HepG2 (cell line): ENCODE data around the gene MUC4. TPM values are rescaled to one million over a fixed set of nuclear protein-coding genes. Genes with fewer than 3 reads are reported as not detected.

Source experiments
- ATAC-seq: fragments of 200-7000 bp; cut with Tn5 transposase; 3 replicates; pipeline ENCODE4 v1.9.1; 2020; ENCODE audit warnings: mild to moderate bottlenecking, moderate library complexity
- BruUV-seq: library from RNA; stranded (reverse); fragments of 400-500 nt; replicated peaks from 2 replicates; lab custom pipeline; 2021; lab: Mats Ljungman, UMichigan
- CTCF ChIA-PET: fragments of 300-600 bp; formaldehyde crosslinking; extraction: SDS; loops from one replicate; lab custom pipeline; 2021; ENCODE audit warnings: low total read pairs, inconsistent platforms, low intra/inter-chr PET ratio; lab: Yijun Ruan, JAX
- POLR2A ChIA-PET: fragments of 350-600 bp; sonication (Branson Sonifier 250); formaldehyde crosslinking; loops from one replicate; lab custom pipeline; 2020; ENCODE audit warnings: antibody characterized with exemption, inconsistent platforms; lab: Yijun Ruan, JAX
- DNase-seq: peaks from one replicate; pipeline ENCODE4 v3.0.0-alpha.2; 2015; ENCODE audit warnings: low spot score
- FAIRE-seq: peaks from 3 replicates; lab custom pipeline; 2011; peaks lifted over from hg19 to GRCh38; lab: Jason Lieb, UNC
- H2AFZ ChIP-seq: one replicate; pipeline ENCODE4 v1.6.1; 2011; ENCODE audit warnings: low read length, inconsistent platforms
- H3K27ac ChIP-seq: fragments of 300-600 bp; 3 replicates; pipeline ENCODE4 v1.8.0; 2011; ENCODE audit warnings: mixed run types, mild to moderate bottlenecking, mixed read lengths, low read length, inconsistent platforms; ENCODE audit not compliant: insufficient read depth; ENCODE audit errors: extremely low read length
- H3K27me3 ChIP-seq, 2 experiments: fragments of 200-600 bp in 1 of 2; 2 replicates in 1 of 2; 3 replicates in 1 of 2; pipeline versions ENCODE4 v1.6.0 to v1.8.0; 2011; ENCODE audit warnings: low read length in 2 of 2, mild to moderate bottlenecking in 2 of 2, moderate library complexity in 2 of 2, inconsistent platforms in 1 of 2; ENCODE audit not compliant: insufficient read depth in 2 of 2, control insufficient read depth in 1 of 2
- H3K36me3 ChIP-seq, 2 experiments: fragments of 200-600 bp in 1 of 2; replicated peaks in 1 of 2; 2 replicates in 1 of 2; 3 replicates in 1 of 2; pipeline versions ENCODE4 v1.5.1 to v1.8.0; 2011; ENCODE audit warnings: low read length in 2 of 2, inconsistent platforms in 1 of 2; ENCODE audit not compliant: insufficient read depth in 2 of 2, control insufficient read depth in 1 of 2
- H3K4me1 ChIP-seq: 2 replicates; pipeline ENCODE4 v1.5.1; 2012; ENCODE audit warnings: low read length, inconsistent platforms; ENCODE audit not compliant: insufficient read depth
- H3K4me2 ChIP-seq: 2 replicates; pipeline ENCODE4 v1.6.0; 2011; ENCODE audit warnings: low read depth, low read length, inconsistent platforms
- H3K4me3 ChIP-seq, 3 experiments: fragments of 200-600 bp in 1 of 3; sonication (generic), shearing (Covaris generic) in 1 of 3; replicated peaks in 1 of 3; 2 replicates each; pipeline ENCODE4 v1.5.1; 2011 to 2016; ENCODE audit warnings: low read length in 3 of 3, inconsistent platforms in 2 of 3, low read depth in 2 of 3, mild to moderate bottlenecking in 2 of 3, control low read depth in 1 of 3, mixed read lengths in 1 of 3; ENCODE audit not compliant: insufficient read depth in 1 of 3
- H3K79me2 ChIP-seq: one replicate; pipeline ENCODE4 v1.6.1; 2011; ENCODE audit warnings: low read length, inconsistent platforms; ENCODE audit not compliant: insufficient read depth
- H3K9ac ChIP-seq: 2 replicates; pipeline ENCODE4 v1.6.0; 2011; ENCODE audit warnings: mild to moderate bottlenecking, low read depth, low read length, inconsistent platforms; ENCODE audit not compliant: insufficient read depth
- H3K9me3 ChIP-seq: 2 replicates; pipeline ENCODE4 v1.5.1; 2012; ENCODE audit warnings: mild to moderate bottlenecking, low read length
- H4K20me1 ChIP-seq: 2 replicates; pipeline ENCODE4 v1.6.0; 2011; ENCODE audit warnings: inconsistent platforms, mild to moderate bottlenecking, low read length, moderate library complexity; ENCODE audit not compliant: insufficient read depth
- ARID2 ChIP-seq: sonication (generic); formaldehyde crosslinking; IDR thresholded peaks from 2 replicates; pipeline ENCODE4 v1.8.1; 2022; ENCODE audit warnings: mild to moderate bottlenecking, missing genetic modification reagents, borderline replicate concordance
- FOXM1 ChIP-seq: sonication (generic); formaldehyde crosslinking; IDR thresholded peaks from 2 replicates; pipeline ENCODE4 v1.5.0; 2020; ENCODE audit warnings: missing genetic modification reagents
- KAT7 ChIP-seq: IDR thresholded peaks from 2 replicates; pipeline ENCODE4 v1.6.1; 2018; ENCODE audit warnings: borderline replicate concordance, missing compliant biosample characterization
- KLF15 ChIP-seq: sonication (generic); formaldehyde crosslinking; IDR thresholded peaks from 2 replicates; pipeline ENCODE4 v1.8.1; 2023; ENCODE audit warnings: borderline replicate concordance, mild to moderate bottlenecking, inconsistent platforms, missing genetic modification reagents, mixed read lengths
- NFKB2 ChIP-seq: sonication (generic); formaldehyde crosslinking; IDR thresholded peaks from 2 replicates; pipeline ENCODE4 v1.4.0; 2020; ENCODE audit warnings: missing genetic modification reagents, borderline replicate concordance
- PCBP1 ChIP-seq: fragments of 200-400 bp; formaldehyde crosslinking; IDR thresholded peaks from 2 replicates; pipeline ENCODE4 v1.6.1; 2017; ENCODE audit warnings: mild to moderate bottlenecking, low read depth, low read length, borderline replicate concordance
- POLR2A ChIP-seq, 2 experiments: IDR thresholded peaks; 2 replicates each; pipeline ENCODE4 v1.6.1; 2011; ENCODE audit warnings: low read depth in 2 of 2, low read length in 2 of 2, mild to moderate bottlenecking in 1 of 2, moderate library complexity in 1 of 2; ENCODE audit not compliant: insufficient read depth in 1 of 2
- ZBTB42 ChIP-seq: sonication (generic); formaldehyde crosslinking; IDR thresholded peaks from 2 replicates; pipeline ENCODE4 v1.5.0; 2020; ENCODE audit warnings: mild to moderate bottlenecking, missing genetic modification reagents
- WGBS: methylation state at CpG from one replicate; pipeline ENCODE4 v1.1.6; 2017; ENCODE audit warnings: low lambda C conversion rate; 5-methylcytosine and 5-hydroxymethylcytosine counted together
- in situ Hi-C: cut with HindIII; loops from 2 replicates; pipeline ENCODE4 v1.10.0; 2017; ENCODE audit warnings: low pct_unique_long_range_greater_than_20kb; ENCODE audit not compliant: extremely low pct_ligation_motif_present
- intact Hi-C: fragments of 100-400 bp; cut with micrococcal nuclease; formaldehyde crosslinking; loops from one replicate; pipeline ENCODE4 v1.10.0; 2022; ENCODE audit not compliant: unreplicated experiment
- polyA plus RNA-seq, 8 experiments: library from polyadenylated mRNA; depleted of rRNA in 3 of 8; stranded (reverse) in 7 of 8; unstranded in 1 of 8; fragments of >200 nt; fragmentation: Illumina TruSeq in 4 of 8; extraction: Trizol in 4 of 8; gene quantifications; 2 replicates each; pipeline versions ENCODE4 v1.2.1 to v1.2.3, GENCODE V29; 2011 to 2016; ENCODE audit warnings: low read depth in 4 of 8, missing spikeins in 1 of 8, mixed read lengths in 1 of 8; ENCODE audit not compliant: insufficient read depth in 1 of 8
- total RNA-seq, 5 experiments: library from RNA; depleted of rRNA; stranded (reverse); fragments of >200 nt; fragmentation: Illumina TruSeq; extraction: Trizol; gene quantifications; 2 replicates each; pipeline ENCODE4 v1.2.3, GENCODE V29; 2016; ENCODE audit warnings: low read depth in 1 of 5
- TF ChIP-seq, protein P1 (sequence below): sonication (generic); formaldehyde crosslinking; IDR thresholded peaks from 2 replicates; pipeline ENCODE4 v1.4.0; 2020; ENCODE audit warnings: missing genetic modification reagents; ENCODE audit errors: not compliant biosample characterization

The MUC4 gene
- total and polyA plus RNA-seq, 2 of the 13 experiments (the other 11 are each of a cell fraction or from before 2014, with no cell fraction given): not detected

DNA sequence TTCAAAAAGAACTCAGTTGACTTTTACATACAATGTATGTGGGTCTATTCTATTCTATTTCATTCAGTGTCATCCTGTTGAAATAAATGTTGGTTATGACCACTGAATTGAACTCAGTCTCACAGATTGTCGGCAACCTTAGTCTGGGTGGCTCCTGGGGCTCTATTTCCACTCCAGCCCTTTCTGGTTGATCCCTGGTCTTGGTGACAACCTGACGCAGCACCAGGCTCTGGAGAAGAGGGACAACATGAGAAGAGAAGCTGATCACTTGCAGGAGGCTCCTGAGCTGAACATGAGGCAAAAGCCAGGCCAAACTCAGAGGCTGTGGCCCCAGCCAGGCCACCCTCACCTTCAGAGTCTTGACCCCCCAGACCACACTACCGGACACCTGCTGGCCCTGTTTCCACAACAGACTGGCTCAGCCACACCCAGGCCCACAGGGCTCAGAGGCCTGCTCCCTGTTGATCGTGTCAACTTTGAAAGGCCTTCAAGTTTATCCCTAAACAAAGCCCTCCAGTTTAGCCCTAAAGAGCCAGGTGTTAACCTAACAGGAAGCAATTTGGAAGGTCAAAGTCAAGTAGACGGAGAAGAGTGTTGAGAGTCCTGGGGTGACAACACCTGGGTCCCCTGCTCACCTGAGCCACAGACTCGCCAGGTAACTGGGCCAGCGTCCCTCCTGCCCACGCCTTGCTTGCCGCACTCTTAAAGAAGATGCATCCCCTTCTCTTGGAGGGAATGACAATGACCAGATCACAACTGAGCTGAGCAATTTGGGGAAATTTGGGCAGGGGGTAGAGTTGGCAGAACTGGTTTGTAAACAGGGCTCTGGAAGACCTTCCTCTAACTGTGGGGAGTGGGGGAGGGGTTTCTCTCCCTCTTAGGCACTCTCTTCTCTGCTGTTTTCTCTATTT lies 106.4 kb downstream of the MUC4 start:
- intact Hi-C loops (no loop called here), in situ Hi-C loops (no loop called here)
- Histone ChIP-seq H3K9ac (no peak overlapping the region), H4K20me1 (no peaks in the 10 kb centered on the region), H3K27ac (no peak overlapping the region), H3K4me1 (no peaks in the 10 kb centered on the region), H3K9me3 (no peaks in the 10 kb centered on the region), H3K4me2 (no peak overlapping the region), H3K27me3 (no peaks in the 10 kb centered on the region), H2AFZ (no peak overlapping the region), H3K36me3 (no peaks in the 10 kb centered on the region), H3K4me3 (no peak overlapping the region), H3K79me2 (no peaks in the 10 kb centered on the region)
- TF ChIP-seq KAT7 (CRISPR knock-in tag): no peak
- no peak for TF ChIP-seq PCBP1
- no peak for TF ChIP-seq NFKB2
- TF ChIP-seq ARID2 (CRISPR knock-in tag): no peak
- no peak for TF ChIP-seq KLF15
- TF ChIP-seq POLR2A (IDR thresholded peaks at IDR 0.05; ENCODE audit: insufficient read depth in 1 of 2, low read depth in 2 of 2, low read length in 2 of 2): 0 out of 4 replicates have a peak, but pooled peaks of 1 of the 2 experiments have one; percentile 17
- no peak for TF ChIP-seq ZBTB42 (CRISPR knock-in tag)
- TF ChIP-seq FOXM1 (CRISPR knock-in tag): no peak
- TF ChIP-seq, protein P1, sequence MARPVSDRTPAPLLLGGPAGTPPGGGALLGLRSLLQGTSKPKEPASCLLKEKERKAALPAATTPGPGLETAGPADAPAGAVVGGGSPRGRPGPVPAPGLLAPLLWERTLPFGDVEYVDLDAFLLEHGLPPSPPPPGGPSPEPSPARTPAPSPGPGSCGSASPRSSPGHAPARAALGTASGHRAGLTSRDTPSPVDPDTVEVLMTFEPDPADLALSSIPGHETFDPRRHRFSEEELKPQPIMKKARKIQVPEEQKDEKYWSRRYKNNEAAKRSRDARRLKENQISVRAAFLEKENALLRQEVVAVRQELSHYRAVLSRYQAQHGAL: no peak
- DNase-seq: no peak
- no peak for FAIRE-seq
- POLR2A ChIA-PET: no interaction called here
- peak; percentile 58 for ATAC-seq
- BruUV-seq: no TSS peak
- CTCF ChIA-PET: interaction anchor here (1.2 kb wide), 1 partner anchor 145 kb away, joined by 3 read pairs; no protein-coding TSS in a partner anchor
- WGBS: 64% methylated on average over 9 of the region's 9 CpGs
